Adrenal gland (tissue), 5 donors: ENCODE data around the gene DCP1A.

Source experiments
- POLR2A ChIP-seq, 2 donors: fragments of 450-650 bp; IDR thresholded peaks; one replicate each; pipeline ENCODE4 v1.6.1; 2017; ENCODE audit warnings: antibody characterized with exemption in 2 of 2, mild to moderate bottlenecking in 2 of 2, moderate library complexity in 1 of 2
- TF ChIP-seq, protein P1 (sequence below), 6 experiments: fragments of 450-650 bp in 4 of 6; fragments of 200-600 bp in 2 of 6; sonication (generic) in 1 of 6; IDR thresholded peaks; 1 replicate in 5 of 6; 2 replicates in 1 of 6; pipeline versions ENCODE4 v1.5.1 to v1.8.0; 2016 to 2021; ENCODE audit warnings: antibody characterized with exemption in 6 of 6, mild to moderate bottlenecking in 2 of 6, moderate library complexity in 1 of 6
- donor health status: DM: no; HTN: no; CAD: no.

DNA sequence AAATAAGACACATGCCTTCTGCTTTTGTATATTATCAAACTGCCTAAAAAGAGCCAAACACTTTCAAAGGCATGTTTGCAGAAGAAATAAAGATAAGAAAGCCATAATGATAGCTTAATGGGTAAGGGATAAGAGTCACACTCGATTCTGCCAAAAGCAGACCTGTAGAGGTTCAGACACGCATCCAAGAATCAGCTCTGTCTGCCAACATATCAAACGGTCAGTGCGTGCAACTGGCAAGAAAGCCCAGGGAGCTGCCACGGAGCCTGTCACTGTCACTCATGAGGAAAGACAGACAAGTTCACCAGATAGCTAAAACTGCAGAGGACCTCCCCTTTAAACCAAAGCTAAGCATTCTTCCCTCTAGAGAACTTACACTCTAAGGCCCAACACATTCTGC, 23.2 kb downstream of the DCP1A start:
- TF ChIP-seq, protein P1, sequence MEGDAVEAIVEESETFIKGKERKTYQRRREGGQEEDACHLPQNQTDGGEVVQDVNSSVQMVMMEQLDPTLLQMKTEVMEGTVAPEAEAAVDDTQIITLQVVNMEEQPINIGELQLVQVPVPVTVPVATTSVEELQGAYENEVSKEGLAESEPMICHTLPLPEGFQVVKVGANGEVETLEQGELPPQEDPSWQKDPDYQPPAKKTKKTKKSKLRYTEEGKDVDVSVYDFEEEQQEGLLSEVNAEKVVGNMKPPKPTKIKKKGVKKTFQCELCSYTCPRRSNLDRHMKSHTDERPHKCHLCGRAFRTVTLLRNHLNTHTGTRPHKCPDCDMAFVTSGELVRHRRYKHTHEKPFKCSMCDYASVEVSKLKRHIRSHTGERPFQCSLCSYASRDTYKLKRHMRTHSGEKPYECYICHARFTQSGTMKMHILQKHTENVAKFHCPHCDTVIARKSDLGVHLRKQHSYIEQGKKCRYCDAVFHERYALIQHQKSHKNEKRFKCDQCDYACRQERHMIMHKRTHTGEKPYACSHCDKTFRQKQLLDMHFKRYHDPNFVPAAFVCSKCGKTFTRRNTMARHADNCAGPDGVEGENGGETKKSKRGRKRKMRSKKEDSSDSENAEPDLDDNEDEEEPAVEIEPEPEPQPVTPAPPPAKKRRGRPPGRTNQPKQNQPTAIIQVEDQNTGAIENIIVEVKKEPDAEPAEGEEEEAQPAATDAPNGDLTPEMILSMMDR (IDR thresholded peaks at IDR 0.05): no peak
- no peak for TF ChIP-seq POLR2A (IDR thresholded peaks at IDR 0.05)
